ENCODE results near the gene GNB5.

Gene GNB5

DNA sequence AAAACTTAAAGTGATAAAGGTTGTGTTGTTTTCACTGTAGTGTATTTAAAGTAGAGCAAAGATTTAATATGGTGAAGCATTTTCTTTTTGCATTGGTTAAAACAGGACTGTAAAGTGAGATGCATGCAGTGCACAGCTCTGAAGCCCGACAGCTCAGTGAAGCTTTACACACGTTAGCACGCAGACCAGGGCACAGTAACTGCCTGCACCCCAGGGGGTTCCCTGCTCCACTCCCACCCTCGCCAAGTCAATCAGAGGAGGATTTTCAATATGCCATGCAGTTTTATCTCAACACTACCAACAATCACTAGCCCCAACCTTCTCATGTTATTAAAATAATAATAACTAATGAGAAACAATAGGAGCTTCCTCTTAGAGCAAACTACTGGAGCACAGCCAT is 50.5 kb downstream of the GNB5 start:
- Histone ChIP-seq H3K4me3 (ENCODE audit: low read length in 2 of 2) (no peak overlapping the region), H3K36me3 (ENCODE audit: control insufficient read depth in 2 of 2, insufficient read depth in 2 of 2, low read length in 2 of 2) (peaks cover 0 to 12% of the 10 kb centered on the region in 2 donors), H3K4me1 (ENCODE audit: control insufficient read depth, insufficient read depth, low read length) (peaks cover 20% of the 10 kb centered on the region)

DNA sequence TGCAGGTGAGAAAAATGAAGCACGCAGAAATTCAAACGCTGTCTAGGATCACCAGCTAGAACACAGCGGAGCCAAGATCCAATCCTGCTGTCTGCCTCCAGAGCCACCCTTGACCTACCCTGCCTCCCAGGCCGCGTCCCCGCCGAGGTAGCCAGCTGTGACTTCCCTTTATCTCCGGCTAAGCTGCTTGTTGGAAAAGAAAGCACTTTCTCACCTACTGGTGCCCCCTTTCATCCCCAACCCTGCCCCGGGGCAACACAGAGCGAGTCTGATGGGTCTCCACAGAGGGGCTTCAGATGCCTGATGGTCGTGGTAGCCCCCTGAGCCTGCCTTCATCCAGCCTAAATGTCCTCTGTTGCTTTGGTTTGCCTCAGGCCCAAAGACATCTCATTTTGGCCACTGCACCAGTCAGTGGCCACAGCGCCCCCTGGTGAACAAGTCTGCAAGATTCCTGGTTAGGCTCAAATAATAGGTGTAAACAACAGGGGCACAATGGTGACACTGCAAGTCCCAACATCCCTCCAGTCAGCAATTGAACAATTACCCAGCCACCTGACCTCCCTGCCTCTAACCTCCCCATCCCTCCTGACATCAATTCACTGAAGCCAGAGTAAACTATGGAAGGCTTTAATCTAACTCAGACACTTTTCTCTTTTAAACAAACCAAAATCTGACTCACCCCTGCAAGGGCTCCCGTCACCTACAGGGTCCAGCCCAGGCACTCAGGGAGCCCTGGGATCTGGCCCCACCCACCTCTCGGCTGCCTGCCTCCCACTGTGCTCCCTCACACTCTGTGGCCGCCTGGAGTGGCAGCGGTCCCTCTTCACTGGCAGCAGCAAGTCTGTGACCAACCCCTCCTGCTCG is 51.4 kb downstream of the GNB5 start:
- H3K36me3 ChIP-seq (ENCODE audit: control insufficient read depth in 2 of 2, insufficient read depth in 2 of 2, low read length in 2 of 2): peaks cover 0 to 13% of the 10 kb centered on the region in 2 donors
- no peaks in the 10 kb centered on the region for H3K9me3 ChIP-seq (ENCODE audit: control insufficient read depth in 2 of 2, low read length in 2 of 2)
- no peak overlapping the region for H3K9ac ChIP-seq (ENCODE audit: low read length in 2 of 2)
- H3K27me3 ChIP-seq (ENCODE audit: control insufficient read depth in 1 of 2, insufficient read depth in 2 of 2, low read length in 2 of 2): no peaks in the 10 kb centered on the region
- peaks cover 20% of the 10 kb centered on the region for H3K4me1 ChIP-seq (ENCODE audit: control insufficient read depth, insufficient read depth, low read length)
- no peak overlapping the region for H3K4me3 ChIP-seq (ENCODE audit: low read length in 2 of 2)
- H3K27ac ChIP-seq (ENCODE audit: low read length): no peak overlapping the region

More for the DNA sequence above, 50.5 kb downstream of the GNB5 start:
- no peak overlapping the region for H3K27ac ChIP-seq (ENCODE audit: low read length)
- H3K9ac ChIP-seq (ENCODE audit: low read length in 2 of 2): no peak overlapping the region
- no peaks in the 10 kb centered on the region for H3K27me3 ChIP-seq (ENCODE audit: control insufficient read depth in 1 of 2, insufficient read depth in 2 of 2, low read length in 2 of 2)
- no peaks in the 10 kb centered on the region for H3K9me3 ChIP-seq (ENCODE audit: control insufficient read depth in 2 of 2, low read length in 2 of 2)

DNA sequence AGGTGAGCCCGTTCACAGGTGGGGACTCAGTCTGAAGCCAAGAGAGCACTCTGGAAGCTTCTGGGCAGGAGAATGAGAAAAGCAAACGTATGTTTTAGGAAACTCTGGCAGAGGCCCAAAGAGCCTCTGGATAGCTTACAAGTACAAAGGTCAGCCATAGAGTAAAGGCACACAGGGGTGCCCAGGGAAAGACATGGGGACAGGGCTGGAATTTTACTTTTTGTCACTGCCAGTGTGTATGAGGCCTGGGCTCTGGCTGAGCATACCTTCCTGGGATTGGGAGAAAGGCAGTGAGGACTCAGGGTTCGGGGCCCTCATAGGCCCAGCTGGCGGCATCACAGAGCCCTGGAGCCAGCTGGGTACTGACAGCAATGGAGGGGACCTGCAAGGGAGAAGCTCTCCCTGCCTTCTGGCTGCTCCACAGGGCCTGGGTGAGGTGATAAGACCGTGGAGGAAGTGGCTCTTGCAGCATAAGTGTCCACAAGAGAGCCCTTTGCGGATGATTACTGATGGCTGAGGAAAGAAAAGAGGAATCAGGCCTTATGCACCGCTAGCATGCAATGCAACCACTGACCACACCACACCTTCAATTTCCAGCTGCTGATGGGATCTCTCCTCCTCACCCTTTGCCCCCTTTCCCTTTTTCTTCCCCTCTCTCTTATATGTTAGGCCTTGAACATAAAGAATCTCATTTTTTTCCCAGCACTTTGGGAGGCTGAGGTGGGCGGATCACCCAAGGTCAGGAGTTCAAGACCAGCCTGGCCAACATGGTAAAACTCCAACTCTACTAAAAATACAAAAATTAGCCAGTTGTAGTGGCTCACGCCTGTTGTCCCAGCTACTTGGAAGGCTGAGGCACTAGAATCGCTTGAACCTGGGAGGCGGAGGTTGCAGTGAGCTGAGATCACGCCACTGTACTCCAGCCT is 53.5 kb downstream of the GNB5 start:
- Histone ChIP-seq H3K27ac (ENCODE audit: low read length) (peak overlapping the region; percentile 6), H3K36me3 (ENCODE audit: control insufficient read depth in 2 of 2, insufficient read depth in 2 of 2, low read length in 2 of 2) (peaks cover 0 to 13% of the 10 kb centered on the region in 2 donors), H3K4me1 (ENCODE audit: control insufficient read depth, insufficient read depth, low read length) (peaks cover 22% of the 10 kb centered on the region), H3K4me3 (ENCODE audit: low read length in 2 of 2) (no peak overlapping the region), H3K9ac (ENCODE audit: low read length in 2 of 2) (no peak overlapping the region), H3K27me3 (ENCODE audit: control insufficient read depth in 1 of 2, insufficient read depth in 2 of 2, low read length in 2 of 2) (no peaks in the 10 kb centered on the region), H3K9me3 (ENCODE audit: control insufficient read depth in 2 of 2, low read length in 2 of 2) (no peaks in the 10 kb centered on the region)

DNA sequence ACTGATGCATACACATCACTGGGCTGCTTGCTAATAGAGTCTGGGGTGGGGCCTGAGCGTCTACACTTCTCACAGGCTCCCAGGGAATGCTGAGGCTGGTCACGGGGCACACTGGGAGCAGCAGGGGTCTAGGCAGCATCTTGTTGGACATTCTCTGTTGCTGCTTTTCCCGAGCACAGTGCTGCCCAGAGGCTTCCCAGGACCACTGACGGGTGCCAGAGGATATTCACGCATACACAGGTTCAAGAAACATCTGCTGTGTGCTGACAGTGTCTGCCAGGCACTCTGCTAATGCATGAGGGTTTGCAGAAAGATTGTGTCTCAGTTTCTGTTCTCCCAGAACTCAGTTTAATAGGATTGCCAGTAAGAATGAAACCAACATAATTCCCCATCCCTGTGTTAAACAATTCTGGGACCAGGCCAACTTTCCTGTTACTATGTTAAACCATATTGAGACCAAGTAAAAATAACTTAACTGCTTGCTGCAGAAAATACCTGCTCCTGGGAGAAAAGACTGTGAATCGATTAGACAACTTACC is 54.7 kb downstream of the GNB5 start:
- H3K4me3 ChIP-seq (ENCODE audit: low read length in 2 of 2): peak overlapping the region; percentile 31 to 44

DNA sequence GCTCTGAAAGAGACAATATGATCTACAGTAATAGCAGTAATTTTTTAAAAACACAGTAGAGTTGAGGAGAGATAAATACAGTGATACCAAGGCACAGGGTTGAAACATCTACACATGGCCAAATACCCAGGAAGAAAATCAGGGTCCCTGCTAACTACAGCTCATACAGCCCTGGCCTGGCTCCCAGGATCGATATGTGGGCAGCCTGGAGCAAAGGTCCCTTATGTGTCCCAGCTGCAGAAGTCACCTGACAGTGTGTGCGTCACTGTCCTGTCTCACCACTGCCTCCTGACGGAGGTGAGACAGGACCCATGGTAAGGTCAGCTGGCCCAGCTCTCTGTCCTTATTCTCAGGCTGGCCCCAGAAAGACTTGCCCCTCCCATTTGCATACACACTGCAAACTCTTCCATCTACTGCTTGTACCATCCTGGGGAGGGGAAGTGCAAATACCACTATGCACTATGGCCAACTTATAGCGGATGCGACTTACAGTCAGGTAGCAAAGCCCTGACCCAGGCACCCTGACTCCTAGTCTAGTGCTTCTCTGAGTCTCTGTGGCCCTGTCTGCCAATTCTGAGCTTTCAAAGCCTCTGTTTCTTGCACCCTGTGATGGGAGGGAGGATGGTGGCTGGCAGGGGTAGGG is 56.6 kb downstream of the GNB5 start:
- H3K9ac ChIP-seq (ENCODE audit: low read length in 2 of 2): no peak overlapping the region
- H3K27ac ChIP-seq (ENCODE audit: low read length): no peak overlapping the region
- no peaks in the 10 kb centered on the region for H3K27me3 ChIP-seq (ENCODE audit: control insufficient read depth in 1 of 2, insufficient read depth in 2 of 2, low read length in 2 of 2)
- H3K36me3 ChIP-seq (ENCODE audit: control insufficient read depth in 2 of 2, insufficient read depth in 2 of 2, low read length in 2 of 2): peaks cover 9 to 22% of the 10 kb centered on the region in 2 donors
- H3K4me3 ChIP-seq (ENCODE audit: low read length in 2 of 2): no peak overlapping the region
- H3K4me1 ChIP-seq (ENCODE audit: control insufficient read depth, insufficient read depth, low read length): peaks cover 22% of the 10 kb centered on the region
- no peaks in the 10 kb centered on the region for H3K9me3 ChIP-seq (ENCODE audit: control insufficient read depth in 2 of 2, low read length in 2 of 2)

More for the DNA sequence above, 54.7 kb downstream of the GNB5 start:
- H3K27ac ChIP-seq (ENCODE audit: low read length): peak overlapping the region; percentile 6
- no peaks in the 10 kb centered on the region for H3K27me3 ChIP-seq (ENCODE audit: control insufficient read depth in 1 of 2, insufficient read depth in 2 of 2, low read length in 2 of 2)
- no peaks in the 10 kb centered on the region for H3K9me3 ChIP-seq (ENCODE audit: control insufficient read depth in 2 of 2, low read length in 2 of 2)
- peaks cover 4 to 19% of the 10 kb centered on the region in 2 donors for H3K36me3 ChIP-seq (ENCODE audit: control insufficient read depth in 2 of 2, insufficient read depth in 2 of 2, low read length in 2 of 2)
- H3K9ac ChIP-seq (ENCODE audit: low read length in 2 of 2): no peak overlapping the region
- peaks cover 22% of the 10 kb centered on the region for H3K4me1 ChIP-seq (ENCODE audit: control insufficient read depth, insufficient read depth, low read length)

DNA sequence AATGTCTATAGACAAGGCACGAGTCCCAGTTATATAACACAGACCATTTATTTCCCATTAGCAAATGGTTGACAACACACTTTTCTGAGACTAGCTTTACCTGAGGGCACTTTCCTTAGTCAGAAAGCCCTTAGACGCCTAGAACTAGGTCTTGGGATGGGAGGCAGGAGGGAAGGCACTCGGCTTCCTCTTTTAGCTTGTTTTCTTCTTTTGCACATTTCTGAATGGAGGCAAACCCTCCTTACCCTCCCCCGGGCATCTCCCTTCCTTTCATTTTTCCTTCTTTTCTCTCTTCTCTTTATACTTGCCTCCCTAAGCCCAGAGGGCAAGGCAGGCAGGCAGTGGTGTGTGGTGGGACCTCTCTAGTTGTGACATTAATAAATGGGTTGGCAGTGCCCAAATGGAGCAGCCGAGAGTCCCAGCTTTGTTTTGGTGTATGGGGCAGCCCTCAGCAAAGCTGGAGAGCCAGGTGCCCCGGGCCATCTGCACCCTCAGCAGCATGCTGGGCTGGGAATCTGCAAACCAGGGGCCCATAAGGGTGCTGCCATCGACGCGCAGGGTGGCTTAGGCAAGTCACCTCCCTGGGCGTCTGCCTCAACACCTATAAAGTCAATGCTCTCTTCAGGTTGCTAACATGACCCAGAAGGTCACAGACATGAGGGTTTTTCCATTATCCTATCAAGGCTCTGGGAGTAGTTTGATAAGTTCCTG is 57.5 kb downstream of the GNB5 start:
- Histone ChIP-seq H3K27me3 (ENCODE audit: control insufficient read depth in 1 of 2, insufficient read depth in 2 of 2, low read length in 2 of 2) (no peaks in the 10 kb centered on the region), H3K36me3 (ENCODE audit: control insufficient read depth in 2 of 2, insufficient read depth in 2 of 2, low read length in 2 of 2) (peaks cover 10 to 22% of the 10 kb centered on the region in 2 donors), H3K4me3 (ENCODE audit: low read length in 2 of 2) (no peak overlapping the region), H3K4me1 (ENCODE audit: control insufficient read depth, insufficient read depth, low read length) (peaks cover 22% of the 10 kb centered on the region), H3K9me3 (ENCODE audit: control insufficient read depth in 2 of 2, low read length in 2 of 2) (no peaks in the 10 kb centered on the region), H3K27ac (ENCODE audit: low read length) (no peak overlapping the region), H3K9ac (ENCODE audit: low read length in 2 of 2) (no peak overlapping the region)

DNA sequence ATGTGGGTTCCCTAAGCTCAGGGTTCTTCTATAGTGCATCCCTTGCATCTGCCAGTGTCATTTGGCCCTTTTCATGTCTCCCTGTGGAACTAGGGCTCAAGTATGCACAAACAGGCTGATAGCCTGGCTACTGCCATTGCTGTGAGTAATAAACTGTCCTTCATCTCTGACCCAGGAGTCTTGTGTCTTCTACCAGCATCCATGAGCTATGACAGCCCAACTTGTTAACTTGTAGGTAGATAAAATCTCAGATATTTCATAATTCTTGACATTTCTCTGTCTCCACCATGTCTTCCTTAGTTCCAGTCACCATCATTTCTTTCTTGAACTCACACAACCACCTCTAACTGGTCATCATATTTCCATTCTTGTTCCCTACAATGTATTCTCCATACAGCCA is 59.1 kb downstream of the GNB5 start:
- no peak overlapping the region for H3K4me3 ChIP-seq (ENCODE audit: low read length in 2 of 2)
- H3K27ac ChIP-seq (ENCODE audit: low read length): no peak overlapping the region
- H3K36me3 ChIP-seq (ENCODE audit: control insufficient read depth in 2 of 2, insufficient read depth in 2 of 2, low read length in 2 of 2): peaks cover 10 to 22% of the 10 kb centered on the region in 2 donors
- H3K27me3 ChIP-seq (ENCODE audit: control insufficient read depth in 1 of 2, insufficient read depth in 2 of 2, low read length in 2 of 2): no peaks in the 10 kb centered on the region
- H3K9me3 ChIP-seq (ENCODE audit: control insufficient read depth in 2 of 2, low read length in 2 of 2): no peaks in the 10 kb centered on the region
- peaks cover 14% of the 10 kb centered on the region for H3K4me1 ChIP-seq (ENCODE audit: control insufficient read depth, insufficient read depth, low read length)
- H3K9ac ChIP-seq (ENCODE audit: low read length in 2 of 2): no peak overlapping the region

DNA sequence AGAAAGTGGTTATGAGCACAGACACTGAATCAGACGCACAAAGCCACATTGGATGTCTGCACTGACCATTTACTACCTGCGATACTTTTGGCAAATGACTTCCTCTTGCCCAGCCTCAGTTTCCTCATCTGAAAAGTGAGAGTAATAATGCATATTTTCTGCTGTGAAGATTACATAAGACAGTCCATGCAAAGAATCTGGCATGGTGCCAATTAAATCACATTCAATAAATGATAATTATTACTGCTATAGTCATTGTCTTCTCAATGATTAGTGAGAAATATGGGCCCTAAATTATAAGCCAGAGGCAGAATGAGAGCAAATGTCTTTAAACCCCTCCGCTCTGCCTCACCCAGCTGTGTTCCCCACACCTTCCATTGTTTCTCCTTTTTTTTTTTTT is 62.6 kb downstream of the GNB5 start:
- H3K9me3 ChIP-seq (ENCODE audit: control insufficient read depth in 2 of 2, low read length in 2 of 2): no peaks in the 10 kb centered on the region
- H3K4me3 ChIP-seq (ENCODE audit: low read length in 2 of 2): no peak overlapping the region
- no peaks in the 10 kb centered on the region for H3K4me1 ChIP-seq (ENCODE audit: control insufficient read depth, insufficient read depth, low read length)
- no peak overlapping the region for H3K9ac ChIP-seq (ENCODE audit: low read length in 2 of 2)
- no peak overlapping the region for H3K27ac ChIP-seq (ENCODE audit: low read length)
- H3K27me3 ChIP-seq (ENCODE audit: control insufficient read depth in 1 of 2, insufficient read depth in 2 of 2, low read length in 2 of 2): no peaks in the 10 kb centered on the region
- peaks cover 13 to 28% of the 10 kb centered on the region in 2 donors for H3K36me3 ChIP-seq (ENCODE audit: control insufficient read depth in 2 of 2, insufficient read depth in 2 of 2, low read length in 2 of 2)

DNA sequence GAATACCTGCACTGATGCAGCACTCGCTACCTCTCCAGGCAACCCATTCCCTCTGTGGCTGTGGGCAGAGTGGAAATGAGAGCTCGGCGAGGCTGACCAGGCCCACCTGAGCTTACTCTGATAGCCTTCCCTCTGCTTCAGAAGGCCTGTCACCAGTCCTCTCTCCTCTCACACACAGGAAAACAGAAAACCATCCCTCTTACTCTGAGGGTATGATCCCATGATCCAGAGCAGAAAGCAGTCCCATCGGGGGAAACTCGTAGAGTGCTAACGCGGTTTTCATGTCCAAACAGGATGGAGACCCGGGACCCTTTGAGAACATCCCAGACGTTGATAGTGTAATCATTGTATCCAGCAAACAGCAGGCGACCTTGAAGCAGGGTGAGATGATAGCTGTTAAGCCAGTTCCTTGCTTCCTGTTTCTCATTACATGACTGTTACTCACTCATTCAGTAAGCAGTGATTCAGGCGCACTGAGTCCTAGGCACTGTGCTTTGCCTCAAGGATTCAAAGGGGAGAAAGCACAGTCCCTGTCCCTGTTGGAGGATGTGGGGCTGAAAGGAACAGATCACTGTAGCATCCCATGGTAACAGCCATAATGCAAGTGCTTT is 66.8 kb downstream of the GNB5 start:
- H3K27ac ChIP-seq (ENCODE audit: low read length): no peak overlapping the region
- no peak overlapping the region for H3K9ac ChIP-seq (ENCODE audit: low read length in 2 of 2)
- H3K27me3 ChIP-seq (ENCODE audit: control insufficient read depth in 1 of 2, insufficient read depth in 2 of 2, low read length in 2 of 2): no peaks in the 10 kb centered on the region
- H3K9me3 ChIP-seq (ENCODE audit: control insufficient read depth in 2 of 2, low read length in 2 of 2): no peaks in the 10 kb centered on the region
- no peaks in the 10 kb centered on the region for H3K4me1 ChIP-seq (ENCODE audit: control insufficient read depth, insufficient read depth, low read length)
- H3K4me3 ChIP-seq (ENCODE audit: low read length in 2 of 2): no peak overlapping the region
- H3K36me3 ChIP-seq (ENCODE audit: control insufficient read depth in 2 of 2, insufficient read depth in 2 of 2, low read length in 2 of 2): peaks cover 8 to 13% of the 10 kb centered on the region in 2 donors

All from stomach smooth muscle (tissue), 2 donors.